Raji (cell line): Measurements from ENCODE around the gene ATP6V1B1.

Experiments
- POLR2A ChIP-seq: IDR thresholded peaks from 2 replicates; pipeline ENCODE4 v1.6.1; 2011; ENCODE audit warnings: low read depth, low read length, control low read depth; ENCODE audit not compliant: insufficient read depth

ATP6V1B1 gene

GRCh38 chr2:70960833-70961647 is 25.3 kb downstream of the ATP6V1B1 start:
- TF ChIP-seq POLR2A = no peak

- no peak for TF ChIP-seq POLR2A
Observed at GRCh38 chr2:70961648-70961994, 25.9 kb downstream of the ATP6V1B1 start.

GRCh38 chr2:70962211-70962884 is 26.6 kb downstream of the ATP6V1B1 start:
- TF ChIP-seq POLR2A = no peak

- no peak for TF ChIP-seq POLR2A
Observed at GRCh38 chr2:70962885-70963878, 27.5 kb downstream of the ATP6V1B1 start.

GRCh38 chr2:70964133-70964532 is 28.4 kb downstream of the ATP6V1B1 start:
- TF ChIP-seq POLR2A = no peak

- no peak for TF ChIP-seq POLR2A
Observed at GRCh38 chr2:70964596-70965386, 29.1 kb downstream of the ATP6V1B1 start.

- no peak for TF ChIP-seq POLR2A
Observed at GRCh38 chr2:70965506-70965905, 29.8 kb downstream of the ATP6V1B1 start.

GRCh38 chr2:70966681-70967080 is 31.0 kb downstream of the ATP6V1B1 start:
- TF ChIP-seq POLR2A = no peak

- TF ChIP-seq POLR2A = no peak
Observed at GRCh38 chr2:70967189-70967588, 31.5 kb downstream of the ATP6V1B1 start.

- no peak for TF ChIP-seq POLR2A
Observed at GRCh38 chr2:70974592-70974991, 38.9 kb downstream of the ATP6V1B1 start.

- TF ChIP-seq POLR2A = no peak
Observed at GRCh38 chr2:70975237-70975636, 39.5 kb downstream of the ATP6V1B1 start.

- no peak for TF ChIP-seq POLR2A
Observed at GRCh38 chr2:70977605-70978205, 42.0 kb downstream of the ATP6V1B1 start.

- TF ChIP-seq POLR2A = no peak
Observed at GRCh38 chr2:70978341-70979179, 42.9 kb downstream of the ATP6V1B1 start, which contains the start of gene ANKRD53. TSS of gene ANKRD53 (plus strand) at chr2:70978630. CDS start at chr2:70978646, 16 bp downstream.

- no peak for TF ChIP-seq POLR2A
Observed at GRCh38 chr2:70979180-70979488, 43.4 kb downstream of the ATP6V1B1 start.

- TF ChIP-seq POLR2A = no peak
Observed at GRCh38 chr2:70979626-70980025, 43.9 kb downstream of the ATP6V1B1 start.
